HG03108 (cell line): ENCODE measurements around the gene LMAN2.
"Not testable (repeated sequence)": the region's sequence is repeated elsewhere in the genome, so short reads cannot be mapped to it uniquely, and the experiment has no call there.

Experiments
- ATAC-seq: cut with Tn5 transposase; IDR thresholded peaks from one replicate; pipeline ENCODE4 v1.9.1; 2021; ENCODE audit warnings: moderate library complexity; ENCODE audit not compliant: unreplicated experiment

The LMAN2 gene

GRCh38 chr5:177349762-177350161 lies 1.7 kb downstream of the LMAN2 start:
- ATAC-seq, result no peak

DNA sequence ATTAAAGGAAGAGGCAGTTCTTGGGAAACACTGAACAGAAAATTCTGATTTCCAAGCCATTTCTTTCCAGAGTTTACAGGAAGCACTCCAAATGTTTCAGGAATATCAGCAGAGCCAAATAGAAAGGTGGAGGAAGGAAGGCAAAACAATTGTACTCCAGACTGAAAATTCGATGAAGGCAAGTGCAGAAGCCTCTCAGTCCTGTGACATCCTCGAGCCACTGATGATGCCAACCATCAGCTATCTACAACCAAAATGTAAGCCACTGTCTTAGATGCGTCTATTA lies 2.2 kb downstream of the LMAN2 start:
- ATAC-seq, result no peak

DNA sequence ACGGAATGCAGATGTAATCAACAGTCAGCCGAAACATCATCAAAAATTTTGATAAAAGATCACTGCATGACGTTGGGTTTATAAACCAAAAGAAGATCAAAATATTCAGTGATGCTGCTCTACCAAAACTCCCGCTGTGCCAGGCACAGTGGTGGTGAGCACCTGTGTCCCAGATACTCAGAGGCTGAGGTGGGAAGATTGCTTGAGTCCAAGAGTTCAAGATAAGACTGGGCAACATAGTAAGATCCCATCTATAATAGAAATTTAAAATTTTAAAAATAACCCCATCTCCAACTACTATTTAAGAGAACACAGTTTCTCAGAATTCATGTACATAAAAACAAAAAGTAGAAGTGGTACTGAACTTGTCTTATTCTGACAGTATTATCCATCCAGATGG lies 3.8 kb downstream of the LMAN2 start:
- ATAC-seq, result no peak

DNA sequence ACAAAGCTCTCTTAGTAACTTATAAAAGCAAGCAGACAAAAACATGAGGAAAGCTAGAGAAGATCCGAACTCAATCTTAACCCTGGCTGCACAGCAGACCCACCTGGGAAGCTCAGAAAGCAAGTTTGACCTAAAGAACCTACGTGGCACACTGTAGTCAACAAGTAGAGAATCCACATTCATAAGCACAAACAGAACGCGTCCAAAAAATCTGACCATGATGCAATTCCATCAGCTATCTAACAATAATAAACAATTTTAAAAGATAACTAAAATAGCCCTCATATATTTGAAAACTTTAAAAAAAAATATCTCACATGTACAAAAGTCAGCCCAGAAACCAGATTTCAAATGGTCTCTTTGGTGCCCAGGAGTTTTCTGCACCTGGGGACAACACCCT lies 4.6 kb downstream of the LMAN2 start:
- no peak for ATAC-seq

- ATAC-seq, result no peak
Observed at GRCh38 chr5:177344891-177345290, 6.6 kb downstream of the LMAN2 start.

DNA sequence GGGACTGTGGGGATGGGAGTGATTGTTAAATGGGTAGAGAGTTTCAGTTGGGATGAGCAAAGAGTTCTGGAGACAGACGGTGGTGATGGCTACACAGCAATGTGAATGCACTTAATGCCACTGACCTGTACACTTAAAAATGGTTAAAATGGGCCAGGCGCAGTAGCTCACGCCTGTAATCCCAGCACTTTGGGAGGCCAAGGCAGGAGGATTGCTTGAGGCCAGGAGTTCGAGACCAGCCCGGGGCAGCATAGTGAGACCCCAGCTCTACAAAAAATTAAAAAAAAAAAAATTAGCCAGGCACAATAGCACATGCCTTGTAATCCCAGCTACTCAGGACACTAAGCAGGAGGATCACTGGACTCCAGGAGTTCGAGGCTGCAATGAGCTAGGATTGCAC lies 7.7 kb downstream of the LMAN2 start:
- ATAC-seq, result no peak

GRCh38 chr5:177343000-177343399 lies 8.5 kb downstream of the LMAN2 start:
- not testable (repeated sequence) for ATAC-seq

DNA sequence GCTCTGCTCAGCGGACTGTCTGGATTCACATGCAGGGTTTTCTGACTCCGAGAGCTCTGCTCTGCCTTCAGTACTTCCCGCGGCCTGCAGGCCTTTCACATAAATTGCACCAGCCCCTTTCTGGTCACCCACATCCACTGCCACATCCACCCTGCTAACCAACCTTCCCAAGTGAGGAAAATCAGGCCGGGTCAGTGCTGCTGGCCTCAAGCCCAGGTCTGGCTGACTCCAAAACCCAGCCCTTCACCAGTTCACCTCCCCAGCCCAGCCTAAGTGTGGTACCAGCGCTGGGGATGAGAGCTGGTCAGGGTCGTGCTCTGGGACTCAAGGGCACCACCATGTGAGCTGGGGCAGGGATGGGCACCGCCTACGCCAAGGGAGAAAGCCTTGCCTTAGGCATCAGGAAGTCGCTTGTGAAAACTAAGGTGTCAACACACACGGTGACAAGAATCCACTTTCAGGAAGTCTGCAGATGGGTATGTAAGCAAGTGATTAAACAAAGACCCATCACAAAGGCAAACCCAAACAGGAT lies 12.3 kb downstream of the LMAN2 start:
- no peak for ATAC-seq

DNA sequence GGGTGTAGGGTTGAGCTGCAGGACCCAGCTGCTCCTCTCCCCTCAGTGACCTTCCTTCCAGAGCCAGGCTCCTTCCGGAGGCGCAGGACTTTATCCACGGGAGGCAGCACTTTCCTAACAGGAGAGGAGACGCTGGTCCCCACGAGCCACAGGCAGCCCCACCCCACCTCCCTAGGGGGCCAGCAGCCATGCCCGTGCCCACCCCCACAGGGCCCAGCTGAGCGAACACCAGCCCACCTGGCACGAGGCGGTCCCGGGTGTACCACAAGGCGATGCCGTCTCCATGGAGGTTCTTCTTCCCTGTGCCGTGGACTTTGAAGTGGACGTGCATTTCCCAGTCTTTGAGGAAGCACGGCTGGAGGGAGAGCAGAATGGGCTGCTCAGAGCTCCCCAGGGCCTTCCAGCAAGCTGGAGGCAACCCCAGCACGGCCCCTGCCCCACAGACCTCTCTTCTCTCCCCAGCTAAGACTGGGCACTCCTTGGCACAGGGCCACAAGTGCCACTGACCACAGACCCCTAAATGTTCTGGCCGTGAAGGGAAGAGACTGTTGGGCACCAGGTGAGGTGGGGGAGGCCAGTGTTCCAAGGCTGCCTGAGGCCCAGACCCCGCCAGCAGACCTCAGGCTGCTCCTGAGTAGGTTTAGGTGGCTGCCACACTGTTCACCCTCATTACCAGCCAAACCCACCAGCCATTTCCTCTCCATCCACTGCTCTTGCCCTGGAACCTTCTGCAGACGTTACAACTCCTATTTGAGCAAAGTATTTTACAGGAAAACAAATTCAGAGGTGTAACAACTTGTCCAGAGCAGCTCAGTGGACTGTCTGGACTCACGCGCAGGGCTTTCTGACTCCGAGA lies 13.0 kb downstream of the LMAN2 start:
- no peak for ATAC-seq

- no peak for ATAC-seq
Observed at GRCh38 chr5:177336603-177337494, 14.6 kb downstream of the LMAN2 start.

- ATAC-seq, result no peak
Observed at GRCh38 chr5:177336112-177336511, 15.4 kb downstream of the LMAN2 start.

DNA sequence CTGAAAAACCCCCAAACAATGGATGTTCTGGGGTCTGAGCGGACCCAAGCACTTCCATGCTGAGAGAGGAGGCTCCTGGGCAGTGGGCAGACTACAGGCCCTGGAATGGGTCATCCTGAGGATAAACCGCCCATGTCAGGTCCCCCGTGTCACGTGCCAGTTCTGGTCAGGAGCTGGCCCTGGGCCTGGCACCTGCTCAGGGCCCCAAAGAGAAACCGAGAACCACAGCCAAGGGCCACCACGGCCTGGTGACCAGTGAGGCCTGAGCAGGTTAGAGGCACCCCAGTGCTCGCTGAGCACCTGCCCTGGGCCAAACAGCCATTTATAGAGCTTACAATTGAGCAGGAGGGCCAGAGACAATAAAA lies 15.8 kb downstream of the LMAN2 start:
- ATAC-seq, result no peak

- ATAC-seq, result no peak
Observed at GRCh38 chr5:177334781-177335700, 16.4 kb downstream of the LMAN2 start.

- no peak for ATAC-seq
Observed at GRCh38 chr5:177334155-177334551, 17.3 kb downstream of the LMAN2 start.

GRCh38 chr5:177333420-177334154 lies 17.9 kb downstream of the LMAN2 start:
- no peak for ATAC-seq

- ATAC-seq, result no peak
Observed at GRCh38 chr5:177332896-177333260, 18.6 kb downstream of the LMAN2 start.

DNA sequence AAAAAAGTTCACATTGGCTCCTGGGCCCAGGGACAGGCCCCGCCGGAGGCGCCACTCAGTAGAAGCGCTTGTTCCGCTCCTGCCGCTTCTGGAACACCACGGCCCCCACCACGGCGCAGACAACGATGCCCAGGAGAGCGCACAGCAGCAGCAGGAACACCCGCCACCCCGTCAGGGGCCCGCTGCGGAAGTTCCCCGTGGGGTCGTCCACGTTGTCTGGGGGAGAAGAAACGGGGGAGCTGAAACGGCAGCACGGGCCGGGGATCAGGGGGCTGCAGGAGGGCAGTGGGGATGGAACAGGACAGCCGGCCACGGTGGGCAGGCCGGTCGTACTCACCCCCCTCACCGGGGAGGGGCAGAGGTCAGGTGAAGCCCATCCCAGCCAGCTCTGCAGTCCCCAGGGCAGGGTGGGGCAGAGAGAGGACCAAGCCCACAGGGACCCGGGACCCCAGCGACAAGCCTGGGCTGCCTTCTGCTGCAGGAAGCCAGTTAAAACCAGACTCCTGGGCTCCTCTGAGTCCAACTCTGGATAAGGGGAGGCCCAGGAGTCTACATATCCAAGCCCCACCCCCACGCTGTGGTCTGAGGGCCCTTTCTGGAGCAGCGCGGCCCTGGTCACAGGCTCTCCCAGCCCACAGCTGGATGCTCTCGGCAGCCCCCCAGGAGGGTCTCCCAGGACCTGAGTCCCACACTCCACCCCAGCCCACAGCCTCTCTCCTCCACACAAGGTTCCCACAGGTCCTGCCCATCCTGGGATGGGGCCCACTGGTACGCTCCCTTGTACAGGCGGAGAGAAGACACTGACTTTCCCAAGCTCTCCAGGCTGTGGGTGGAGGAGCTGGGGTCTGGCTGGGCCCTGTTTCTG lies 19.2 kb downstream of the LMAN2 start:
- no peak for ATAC-seq

- no peak for ATAC-seq
Observed at GRCh38 chr5:177330991-177331842, 20.3 kb downstream of the LMAN2 start.
